GM03348 (cell line): ENCODE results near the gene MIF4GD.
A peak's percentile ranks its signal among the peaks of the same experiment; 100 is the strongest.
"Not testable (repeated sequence)": the region's sequence is repeated elsewhere in the genome, so short reads cannot be mapped to it uniquely, and the experiment has no call there.

ENCODE experiments used
- DNase-seq: peaks from one replicate; pipeline ENCODE4 v3.0.0; 2012; ENCODE audit warnings: low spot score

MIF4GD gene

GRCh38 chr17:75260641-75261335, 10.2 kb downstream of the MIF4GD start:
- DNase-seq, result no peak

- not testable (repeated sequence) for DNase-seq
Measured at GRCh38 chr17:75257228-75257627, 13.8 kb downstream of the MIF4GD start.

GRCh38 chr17:75255954-75256698, 14.9 kb downstream of the MIF4GD start:
- DNase-seq, result not testable (repeated sequence)

DNA sequence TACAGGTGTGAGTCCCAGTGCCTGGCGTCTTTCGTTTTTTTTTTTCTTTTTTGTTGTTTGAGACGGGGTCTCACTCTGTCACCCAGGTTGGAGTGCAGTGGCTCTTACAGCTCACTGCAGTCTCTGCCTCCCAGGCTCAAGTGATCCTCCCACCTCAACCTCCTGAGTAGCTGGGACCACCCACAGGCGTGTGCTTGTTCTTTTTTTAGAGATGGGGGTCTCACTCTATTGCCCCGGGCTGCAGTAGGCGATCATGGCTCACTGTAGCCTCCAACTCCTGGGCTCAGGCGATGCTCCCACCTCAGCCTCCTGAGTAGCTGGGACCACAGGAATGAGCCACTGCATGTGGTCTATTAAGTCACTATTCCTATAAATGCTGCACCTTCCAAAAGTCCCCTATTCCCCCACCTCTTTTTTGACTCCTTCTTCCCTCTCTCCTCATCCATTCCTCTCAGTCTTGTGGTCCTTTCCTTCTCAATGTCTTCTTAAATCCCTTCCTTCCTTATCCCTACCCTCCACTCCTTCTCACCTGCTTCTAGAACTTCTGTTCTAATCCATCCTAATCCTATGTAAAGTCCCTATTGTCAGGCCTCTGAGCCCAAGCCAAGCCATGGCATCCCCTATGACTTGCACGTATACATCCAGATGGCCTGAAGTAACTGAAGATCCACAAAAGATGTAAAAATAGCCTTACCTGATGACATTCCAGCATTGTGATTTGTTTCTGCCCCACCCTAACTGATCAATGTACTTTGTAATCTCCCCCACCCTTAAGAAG, 18.8 kb downstream of the MIF4GD start:
- no peak for DNase-seq

- DNase-seq, result peak; percentile 71
Measured at GRCh38 chr17:75250009-75250471, 21.0 kb downstream of the MIF4GD start.

DNA sequence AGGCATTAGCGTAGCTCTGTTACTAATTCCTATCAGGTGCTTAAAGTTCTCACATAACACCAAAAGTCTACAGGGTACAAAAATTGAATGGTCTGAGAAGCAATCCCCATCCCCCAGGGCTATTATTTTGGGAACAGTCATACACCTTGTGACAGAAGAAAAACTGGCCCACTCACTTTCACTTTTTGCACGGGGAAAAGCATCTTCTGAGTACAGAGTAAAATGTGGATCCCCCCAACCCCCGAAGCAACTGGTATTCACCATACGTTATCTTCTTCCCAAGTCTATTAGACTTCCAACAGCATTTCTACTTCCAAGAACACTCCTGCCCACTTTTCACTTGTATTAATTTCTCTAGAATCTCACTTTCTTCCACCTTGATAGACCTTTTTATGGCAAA, 21.5 kb downstream of the MIF4GD start:
- no peak for DNase-seq

DNA sequence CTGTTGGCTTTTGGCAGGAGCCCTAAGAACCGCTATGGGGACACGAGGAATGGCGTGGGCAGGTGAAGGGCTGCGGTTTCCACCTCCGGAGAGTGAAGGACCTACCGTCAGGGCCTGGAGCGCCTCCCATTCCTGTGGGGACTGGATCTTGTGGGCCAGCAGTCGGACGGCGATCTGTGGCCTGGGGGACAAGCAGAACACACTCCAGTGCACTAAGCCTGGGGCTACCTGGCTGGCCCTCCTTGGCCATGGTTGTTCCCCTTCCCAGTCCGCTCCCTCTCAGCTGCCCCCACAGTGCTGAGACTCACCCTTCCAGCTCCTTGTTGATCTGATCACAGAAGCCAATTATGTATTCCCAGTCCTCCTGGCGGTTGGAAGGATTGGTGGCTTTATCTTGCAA, 24.6 kb downstream of the MIF4GD start:
- DNase-seq, result no peak

GRCh38 chr17:75245011-75245410, 26.0 kb downstream of the MIF4GD start:
- DNase-seq, result no peak

DNA sequence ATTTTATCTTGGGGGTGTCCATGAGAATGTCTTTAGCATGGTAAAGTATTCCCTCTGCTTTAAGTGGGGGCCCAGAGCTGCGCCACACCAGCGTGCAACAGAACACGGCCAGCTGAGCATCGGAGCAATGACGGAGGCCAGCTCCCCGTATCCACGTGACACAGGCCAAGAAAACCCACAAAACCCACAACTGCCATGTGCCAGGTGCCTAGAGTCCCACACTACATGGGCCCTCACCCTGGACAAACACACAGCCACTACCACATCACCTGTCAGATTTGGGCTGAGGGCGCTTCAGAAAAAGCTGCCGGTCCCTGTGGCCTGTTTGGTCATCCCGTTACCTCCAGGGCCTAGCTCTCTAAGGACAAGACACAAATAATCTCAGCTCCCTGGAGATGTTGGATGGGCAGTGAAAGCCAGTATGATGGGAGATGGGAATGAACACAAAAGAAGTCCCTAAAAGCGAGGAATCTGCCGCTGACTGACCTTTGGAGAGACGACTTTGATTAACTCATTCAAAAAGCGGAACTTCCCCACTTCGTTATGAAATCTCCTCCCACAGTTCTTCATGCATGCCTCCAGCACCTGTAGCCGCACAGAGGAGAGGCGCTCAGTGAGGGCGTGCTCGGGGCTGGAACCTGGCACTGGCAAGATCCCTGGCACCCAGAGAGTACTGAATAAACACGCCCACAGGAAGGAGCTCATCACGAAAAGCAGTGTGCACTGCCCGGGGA, 26.7 kb downstream of the MIF4GD start:
- no peak for DNase-seq

- no peak for DNase-seq
Measured at GRCh38 chr17:75242461-75243042, 28.5 kb downstream of the MIF4GD start.

- peak; percentile 44 for DNase-seq
Measured at GRCh38 chr17:75241996-75242460, 29.0 kb downstream of the MIF4GD start.

DNA sequence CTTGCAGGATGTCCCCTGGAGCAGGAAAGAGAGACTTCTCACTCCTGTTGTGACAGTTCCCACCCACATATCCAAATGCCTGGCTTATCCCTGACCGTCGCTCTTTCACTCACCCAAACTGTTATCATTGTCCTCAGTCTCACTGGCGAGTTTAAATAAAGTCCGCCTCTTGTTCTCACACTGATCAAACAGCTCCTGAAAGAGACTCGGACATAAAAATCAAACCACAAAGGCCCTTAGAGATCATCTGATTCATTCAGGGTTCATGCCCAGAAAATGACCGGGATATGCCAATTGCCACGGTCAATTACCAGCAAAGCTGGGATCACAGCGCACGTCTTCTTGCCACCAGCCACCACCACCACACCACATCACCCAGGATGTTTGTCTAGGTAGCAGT, 29.5 kb downstream of the MIF4GD start:
- DNase-seq, result no peak

- DNase-seq, result peak; percentile 65
Measured at GRCh38 chr17:75241143-75241430, 29.9 kb downstream of the MIF4GD start.

- DNase-seq, result peak; percentile 71
Measured at GRCh38 chr17:75240394-75241142, 30.5 kb downstream of the MIF4GD start.

- DNase-seq, result no peak
Measured at GRCh38 chr17:75239778-75240393, 31.1 kb downstream of the MIF4GD start.

GRCh38 chr17:75239214-75239613, 31.8 kb downstream of the MIF4GD start:
- no peak for DNase-seq

DNA sequence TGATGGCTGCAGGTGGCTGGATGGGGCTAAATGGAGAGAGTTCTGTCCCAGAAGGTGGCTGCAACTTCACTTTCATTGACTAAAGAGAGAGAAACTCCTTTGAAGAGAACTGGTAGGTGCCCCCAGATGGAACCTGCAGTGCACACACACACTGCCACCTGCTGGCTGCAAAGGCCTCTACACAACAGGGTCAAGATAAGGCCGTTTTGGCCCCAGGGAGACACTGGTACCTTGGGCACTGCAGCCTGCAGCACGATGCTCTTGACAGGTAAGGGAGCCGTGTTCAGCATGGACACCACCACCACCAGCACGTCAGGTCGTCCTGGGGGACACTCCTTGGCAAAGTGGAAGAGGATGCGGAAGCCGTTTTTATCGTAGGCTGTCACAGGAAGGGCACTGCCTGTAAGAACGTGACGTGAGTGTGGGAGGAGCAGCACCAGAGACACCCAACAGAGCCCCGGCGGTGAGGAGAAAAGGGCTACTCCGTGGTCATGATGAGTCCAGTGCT, 32.3 kb downstream of the MIF4GD start:
- peak; percentile 87 for DNase-seq

- DNase-seq, result no peak
Measured at GRCh38 chr17:75238020-75238580, 32.9 kb downstream of the MIF4GD start.

GRCh38 chr17:75237100-75238014, 33.7 kb downstream of the MIF4GD start:
- DNase-seq, result no peak
